Endothelial cell of umbilical vein (primary cell): ENCODE data around the gene PNLIPRP2.

ENCODE experiments used
- EZH2 ChIP-seq: IDR thresholded peaks from 2 replicates; pipeline ENCODE4 v1.6.1; 2012; ENCODE audit warnings: borderline replicate concordance, low read depth, mild to moderate bottlenecking, moderate library complexity, low read length, inconsistent platforms; ENCODE audit not compliant: severe bottlenecking
- FOS ChIP-seq: IDR thresholded peaks from 2 replicates; pipeline ENCODE4 v1.6.1; 2011; ENCODE audit warnings: mild to moderate bottlenecking, low read length, moderate library complexity, borderline replicate concordance; ENCODE audit not compliant: insufficient read depth
- POLR2A ChIP-seq: IDR thresholded peaks from 2 replicates; pipeline ENCODE4 v1.6.1; 2012; ENCODE audit warnings: low read depth, mild to moderate bottlenecking, control low read depth, low read length
- POLR2AphosphoS5 ChIP-seq: IDR thresholded peaks from 2 replicates; pipeline ENCODE4 v1.6.1; 2012; ENCODE audit warnings: low read depth, mild to moderate bottlenecking, control low read depth, low read length, moderate library complexity; ENCODE audit not compliant: insufficient read depth
- TF ChIP-seq, protein P1 (sequence below), 2 donors: IDR thresholded peaks; 1 replicate in 1 of 2; 2 replicates in 1 of 2; pipeline ENCODE4 v1.5.1; 2011; ENCODE audit warnings: low read length in 2 of 2, mild to moderate bottlenecking in 2 of 2, moderate library complexity in 2 of 2, control low read depth in 1 of 2, inconsistent platforms in 1 of 2, low read depth in 1 of 2; ENCODE audit not compliant: insufficient read depth in 1 of 2; ENCODE audit errors: extremely low read depth in 1 of 2

- TF ChIP-seq, protein P1, sequence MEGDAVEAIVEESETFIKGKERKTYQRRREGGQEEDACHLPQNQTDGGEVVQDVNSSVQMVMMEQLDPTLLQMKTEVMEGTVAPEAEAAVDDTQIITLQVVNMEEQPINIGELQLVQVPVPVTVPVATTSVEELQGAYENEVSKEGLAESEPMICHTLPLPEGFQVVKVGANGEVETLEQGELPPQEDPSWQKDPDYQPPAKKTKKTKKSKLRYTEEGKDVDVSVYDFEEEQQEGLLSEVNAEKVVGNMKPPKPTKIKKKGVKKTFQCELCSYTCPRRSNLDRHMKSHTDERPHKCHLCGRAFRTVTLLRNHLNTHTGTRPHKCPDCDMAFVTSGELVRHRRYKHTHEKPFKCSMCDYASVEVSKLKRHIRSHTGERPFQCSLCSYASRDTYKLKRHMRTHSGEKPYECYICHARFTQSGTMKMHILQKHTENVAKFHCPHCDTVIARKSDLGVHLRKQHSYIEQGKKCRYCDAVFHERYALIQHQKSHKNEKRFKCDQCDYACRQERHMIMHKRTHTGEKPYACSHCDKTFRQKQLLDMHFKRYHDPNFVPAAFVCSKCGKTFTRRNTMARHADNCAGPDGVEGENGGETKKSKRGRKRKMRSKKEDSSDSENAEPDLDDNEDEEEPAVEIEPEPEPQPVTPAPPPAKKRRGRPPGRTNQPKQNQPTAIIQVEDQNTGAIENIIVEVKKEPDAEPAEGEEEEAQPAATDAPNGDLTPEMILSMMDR (IDR thresholded peaks at IDR 0.05; ENCODE audit: extremely low read depth in 1 of 2, insufficient read depth in 1 of 2, low read depth in 1 of 2, low read length in 2 of 2): no peak
- TF ChIP-seq POLR2A: no peak
- no peak for TF ChIP-seq POLR2AphosphoS5
- TF ChIP-seq EZH2: no peak
- TF ChIP-seq FOS: no peak
Observed at GRCh38 chr10:116685807-116686206, 65.1 kb downstream of the PNLIPRP2 start.
